ENCODE measurements around the gene NR2C1.
"Not testable (repeated sequence)": the region's sequence is repeated elsewhere in the genome, so short reads cannot be mapped to it uniquely, and the experiment has no call there.

NR2C1 gene

GRCh38 chr12:95072900-95073697 is at the start of gene NR2C1:
Gene NR2C1 (minus strand): TSS chr12:95073618. CDS start chr12:95067384, 6,234 bp downstream.
- DNase-seq = peak; percentile 94

GRCh38 chr12:95118788-95119179 is 45.4 kb upstream of the NR2C1 start:
- DNase-seq = no peak

GRCh38 chr12:95118138-95118787 is 44.8 kb upstream of the NR2C1 start:
- no peak for DNase-seq

GRCh38 chr12:95117178-95117599 is 43.8 kb upstream of the NR2C1 start:
- DNase-seq = peak; percentile 73

GRCh38 chr12:95116773-95117172 is 43.4 kb upstream of the NR2C1 start:
- DNase-seq = no peak

- no peak for DNase-seq
Observed at GRCh38 chr12:95116341-95116740, 42.9 kb upstream of the NR2C1 start.

GRCh38 chr12:95115641-95116040 is 42.2 kb upstream of the NR2C1 start:
- no peak for DNase-seq

GRCh38 chr12:95114766-95115405 is 41.5 kb upstream of the NR2C1 start:
- DNase-seq = no peak

GRCh38 chr12:95107362-95107761 is 33.9 kb upstream of the NR2C1 start:
- DNase-seq = no peak

GRCh38 chr12:95105540-95105939 is 32.1 kb upstream of the NR2C1 start:
- DNase-seq = no peak

- DNase-seq = no peak
Observed at GRCh38 chr12:95104919-95105452, 31.6 kb upstream of the NR2C1 start.

GRCh38 chr12:95102916-95103671 is 29.7 kb upstream of the NR2C1 start:
- DNase-seq = no peak

GRCh38 chr12:95101957-95102356 is 28.5 kb upstream of the NR2C1 start:
- not testable (repeated sequence) for DNase-seq

GRCh38 chr12:95100264-95101190 is 27.1 kb upstream of the NR2C1 start:
- DNase-seq = no peak

GRCh38 chr12:95099270-95099790 is 25.9 kb upstream of the NR2C1 start:
- DNase-seq = no peak

GRCh38 chr12:95096852-95097251 is 23.4 kb upstream of the NR2C1 start:
- DNase-seq = no peak

GRCh38 chr12:95096378-95096777 is 23.0 kb upstream of the NR2C1 start:
- DNase-seq = no peak

- DNase-seq = not testable (repeated sequence)
Observed at GRCh38 chr12:95095866-95096265, 22.4 kb upstream of the NR2C1 start.

GRCh38 chr12:95089462-95089861 is 16.0 kb upstream of the NR2C1 start:
- no peak for DNase-seq

- no peak for DNase-seq
Observed at GRCh38 chr12:95088379-95088778, 15.0 kb upstream of the NR2C1 start.

- no peak for DNase-seq
Observed at GRCh38 chr12:95085612-95086011, 12.2 kb upstream of the NR2C1 start.

All from midbrain (tissue), 1 donor.